ENCODE measurements around the gene NFILZ.

DNA sequence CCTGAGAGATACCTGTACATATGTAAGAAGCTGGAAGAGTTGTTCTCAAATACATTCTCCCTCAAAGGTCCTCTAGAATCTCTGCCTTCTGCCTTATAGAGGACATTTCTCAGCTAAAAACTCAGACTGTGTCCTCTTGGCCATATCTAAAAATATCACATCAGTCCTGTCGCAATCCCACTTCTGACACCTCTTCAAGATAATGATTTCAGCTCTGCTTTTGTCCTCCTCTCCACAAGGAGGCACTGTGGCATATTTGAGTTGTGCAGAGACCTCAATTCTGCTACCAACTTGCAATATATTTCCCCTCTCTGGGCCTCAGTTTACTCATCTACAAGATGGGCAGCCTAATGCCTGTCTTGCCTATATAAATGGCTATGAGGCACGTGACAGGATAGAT is 36.5 kb upstream of the NFILZ start:
- TF ChIP-seq, protein P1, sequence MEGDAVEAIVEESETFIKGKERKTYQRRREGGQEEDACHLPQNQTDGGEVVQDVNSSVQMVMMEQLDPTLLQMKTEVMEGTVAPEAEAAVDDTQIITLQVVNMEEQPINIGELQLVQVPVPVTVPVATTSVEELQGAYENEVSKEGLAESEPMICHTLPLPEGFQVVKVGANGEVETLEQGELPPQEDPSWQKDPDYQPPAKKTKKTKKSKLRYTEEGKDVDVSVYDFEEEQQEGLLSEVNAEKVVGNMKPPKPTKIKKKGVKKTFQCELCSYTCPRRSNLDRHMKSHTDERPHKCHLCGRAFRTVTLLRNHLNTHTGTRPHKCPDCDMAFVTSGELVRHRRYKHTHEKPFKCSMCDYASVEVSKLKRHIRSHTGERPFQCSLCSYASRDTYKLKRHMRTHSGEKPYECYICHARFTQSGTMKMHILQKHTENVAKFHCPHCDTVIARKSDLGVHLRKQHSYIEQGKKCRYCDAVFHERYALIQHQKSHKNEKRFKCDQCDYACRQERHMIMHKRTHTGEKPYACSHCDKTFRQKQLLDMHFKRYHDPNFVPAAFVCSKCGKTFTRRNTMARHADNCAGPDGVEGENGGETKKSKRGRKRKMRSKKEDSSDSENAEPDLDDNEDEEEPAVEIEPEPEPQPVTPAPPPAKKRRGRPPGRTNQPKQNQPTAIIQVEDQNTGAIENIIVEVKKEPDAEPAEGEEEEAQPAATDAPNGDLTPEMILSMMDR (IDR thresholded peaks at IDR 0.05), result no peak
- no peak for TF ChIP-seq ZFX (IDR thresholded peaks at IDR 0.05; ENCODE audit: borderline replicate concordance)

Measured in 22Rv1 (cell line).